B cell (primary cell): ENCODE measurements around the gene FAF1. TPM values are rescaled to one million over a fixed set of nuclear protein-coding genes. Genes with fewer than 3 reads are reported as not detected.

ENCODE experiments used
- ATAC-seq: fragments of 200-7000 bp; cut with Tn5 transposase; one replicate; pipeline ENCODE4 v1.10.0; 2021; ENCODE audit warnings: low read depth, mild to moderate bottlenecking, moderate number of reproducible peaks, moderate library complexity
- CTCF ChIA-PET: fragments of 350-600 bp; sonication (Branson Sonifier 250); formaldehyde crosslinking; loops from one replicate; lab custom pipeline; 2021; ENCODE audit warnings: antibody characterized with exemption, inconsistent platforms; lab: Charles Lee
- POLR2A ChIA-PET: fragments of 350-600 bp; sonication (Branson Sonifier 250); formaldehyde crosslinking; loops from one replicate; lab custom pipeline; 2021; ENCODE audit warnings: antibody characterized with exemption; lab: Charles Lee
- DNase-seq: peaks from one replicate; pipeline ENCODE4 v3.0.0; 2013
- H2AFZ ChIP-seq: 2 replicates; pipeline ENCODE4 v1.6.1; 2012; ENCODE audit warnings: mild to moderate bottlenecking, low read depth, low read length; ENCODE audit not compliant: insufficient read depth, poor library complexity, severe bottlenecking
- H3K27ac ChIP-seq, 2 donors: 1 replicate in 1 of 2; 2 replicates in 1 of 2; pipeline ENCODE4 v1.5.1; 2012 to 2013; ENCODE audit warnings: low read length in 2 of 2, mild to moderate bottlenecking in 2 of 2, moderate library complexity in 1 of 2
- H3K27me3 ChIP-seq, 4 experiments: fragments of 200-600 bp in 1 of 4; sonication (generic) in 1 of 4; replicated peaks in 1 of 4; 1 replicate in 2 of 4; 2 replicates in 2 of 4; pipeline versions ENCODE4 v1.6.1 to v1.7.0; 2013 to 2016; ENCODE audit warnings: low read length in 3 of 4, mild to moderate bottlenecking in 2 of 4, mixed read lengths in 1 of 4, moderate library complexity in 1 of 4; ENCODE audit not compliant: insufficient read depth in 4 of 4, control insufficient read depth in 3 of 4; ENCODE audit errors: control extremely low read depth in 1 of 4
- H3K36me3 ChIP-seq, 2 experiments: replicated peaks in 1 of 2; 1 replicate in 1 of 2; 2 replicates in 1 of 2; pipeline versions ENCODE4 v1.6.1 to v1.7.1; 2013; ENCODE audit warnings: low read length in 1 of 2; ENCODE audit not compliant: insufficient read depth in 2 of 2, control insufficient read depth in 1 of 2; ENCODE audit errors: control extremely low read depth in 1 of 2, extremely low read depth in 1 of 2
- H3K4me1 ChIP-seq, 2 donors: fragments of 200-600 bp in 1 of 2; sonication (generic) in 1 of 2; 1 replicate in 1 of 2; 2 replicates in 1 of 2; pipeline versions ENCODE4 v1.5.1 to v1.6.1; 2013 to 2017; ENCODE audit warnings: low read length in 2 of 2; ENCODE audit not compliant: control insufficient read depth in 2 of 2, insufficient read depth in 2 of 2
- H3K4me2 ChIP-seq: replicated peaks from 2 replicates; pipeline ENCODE3; 2012; ENCODE audit warnings: mild to moderate bottlenecking, low read depth, low read length; ENCODE audit not compliant: poor library complexity, severe bottlenecking
- H3K4me3 ChIP-seq, 5 experiments: fragments of 200-600 bp in 1 of 5; sonication (generic) in 1 of 5; 1 replicate in 3 of 5; 2 replicates in 2 of 5; pipeline versions ENCODE4 v1.5.1 to v1.7.0; 2011 to 2016; ENCODE audit warnings: low read length in 4 of 5, mild to moderate bottlenecking in 4 of 5, low read depth in 2 of 5, control low read depth in 1 of 5, moderate library complexity in 1 of 5; ENCODE audit not compliant: insufficient read depth in 1 of 5; ENCODE audit errors: control extremely low read depth in 1 of 5, extremely low read depth in 1 of 5
- H3K79me2 ChIP-seq: fragments of 200-600 bp; sonication (generic); one replicate; pipeline ENCODE4 v1.6.0; 2016; ENCODE audit warnings: low read length; ENCODE audit not compliant: control insufficient read depth, insufficient read depth
- H3K9ac ChIP-seq: fragments of 200-600 bp; sonication (generic); 2 replicates; pipeline ENCODE4 v1.6.1; 2017; ENCODE audit warnings: mild to moderate bottlenecking, low read length, moderate library complexity
- H3K9me3 ChIP-seq, 3 donors: one replicate each; pipeline versions ENCODE4 v1.6.1 to v1.7.1; 2013; ENCODE audit warnings: low read length in 2 of 3; ENCODE audit not compliant: control insufficient read depth in 2 of 3, insufficient read depth in 1 of 3; ENCODE audit errors: control extremely low read depth in 1 of 3
- H4K20me1 ChIP-seq: 2 replicates; pipeline ENCODE4 v1.6.0; 2012; ENCODE audit warnings: mild to moderate bottlenecking, low read length; ENCODE audit not compliant: insufficient read depth, control insufficient read depth, poor library complexity, severe bottlenecking
- H3K27ac Mint-ChIP-seq: one replicate; pipeline ENCODE4 v1.8.0; 2021; ENCODE audit warnings: mixed read lengths
- H3K27me3 Mint-ChIP-seq: one replicate; pipeline ENCODE4 v1.8.0; 2021; ENCODE audit warnings: mixed read lengths
- H3K4me1 Mint-ChIP-seq: one replicate; pipeline ENCODE4 v1.8.0; 2021; ENCODE audit warnings: mixed read lengths
- H3K4me3 Mint-ChIP-seq: one replicate; pipeline ENCODE4 v1.8.0; 2021; ENCODE audit warnings: mixed read lengths
- H3K9me3 Mint-ChIP-seq: one replicate; pipeline ENCODE4 v1.8.0; 2022; ENCODE audit warnings: mixed read lengths; ENCODE audit not compliant: insufficient read depth
- EZH2 ChIP-seq: IDR thresholded peaks from 2 replicates; pipeline ENCODE4 v1.6.1; 2012; ENCODE audit warnings: borderline replicate concordance, low read depth, mild to moderate bottlenecking, moderate library complexity, low read length; ENCODE audit not compliant: insufficient read depth, poor library complexity, severe bottlenecking
- WGBS: methylation state at CpG from one replicate; pipeline ENCODE4 v1.1.5; 2013; ENCODE audit warnings: missing lambda C conversion rate; ENCODE audit not compliant: insufficient coverage; 5-methylcytosine and 5-hydroxymethylcytosine counted together
- intact Hi-C: fragments of 100-400 bp; cut with micrococcal nuclease; formaldehyde crosslinking; loops from one replicate; pipeline ENCODE4 v1.10.0; 2022
- polyA plus RNA-seq: library from polyadenylated mRNA; depleted of rRNA; stranded (reverse); fragments of >200 nt; gene quantifications from 2 replicates; pipeline ENCODE4 v1.2.3, GENCODE V29; 2012
- total RNA-seq, 2 donors: library from RNA; stranded (reverse); fragments of 120-200 nt in 1 of 2; gene quantifications; 1 replicate in 1 of 2; 2 replicates in 1 of 2; pipeline versions ENCODE4 v1.2.3 to v1.2.4, GENCODE V29; 2013 to 2022
- TF ChIP-seq, protein P1 (sequence below): fragments of 200-600 bp; IDR thresholded peaks from one replicate; pipeline ENCODE4 v1.8.0; 2022; ENCODE audit warnings: antibody characterized with exemption, mild to moderate bottlenecking

The FAF1 gene
- total and polyA plus RNA-seq, 2 donors (not counting 1 experiment from before 2014, with no cell fraction given): 10.1 to 58.4 TPM

GRCh38 chr1:50880373-50880772 is 79.7 kb downstream of the FAF1 start:
- CTCF ChIA-PET: interaction anchor here (10.9 kb wide), 1 partner anchor 310 kb away, joined by 146 read pairs; no protein-coding TSS in a partner anchor
- no peaks in the 10 kb centered on the region for H3K27me3 Mint-ChIP-seq

DNA sequence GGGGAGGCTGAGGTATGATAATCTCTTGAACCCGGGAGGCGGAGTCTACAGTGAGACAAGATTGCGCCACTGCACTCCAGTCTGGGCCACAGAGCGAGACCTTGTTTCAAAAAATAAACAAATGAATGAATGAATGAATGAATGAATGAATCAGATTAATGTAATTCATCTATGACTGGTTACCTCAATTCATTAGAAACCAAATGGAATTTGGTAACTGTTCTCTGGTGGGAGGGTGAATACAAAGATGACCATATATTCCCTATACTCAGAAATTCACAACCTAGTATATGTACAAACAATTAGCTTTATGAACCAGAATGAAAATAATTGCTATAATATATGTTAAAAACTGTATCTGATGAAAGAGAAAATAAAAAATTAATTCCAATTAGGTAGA is 80.9 kb downstream of the FAF1 start:
- H3K4me3 Mint-ChIP-seq: no peak overlapping the region

More at GRCh38 chr1:50880373-50880772, 79.7 kb downstream of the FAF1 start:
- no peak overlapping the region for H2AFZ ChIP-seq
- peaks cover 6% of the 10 kb centered on the region for H3K79me2 ChIP-seq
- intact Hi-C loops: no loop called here
- H3K27ac Mint-ChIP-seq: no peak overlapping the region
- ATAC-seq (no peak), DNase-seq (no peak)
- no peaks in the 10 kb centered on the region for H4K20me1 ChIP-seq
- no peak overlapping the region for H3K4me2 ChIP-seq
- no peak for TF ChIP-seq EZH2
- TF ChIP-seq, protein P1, sequence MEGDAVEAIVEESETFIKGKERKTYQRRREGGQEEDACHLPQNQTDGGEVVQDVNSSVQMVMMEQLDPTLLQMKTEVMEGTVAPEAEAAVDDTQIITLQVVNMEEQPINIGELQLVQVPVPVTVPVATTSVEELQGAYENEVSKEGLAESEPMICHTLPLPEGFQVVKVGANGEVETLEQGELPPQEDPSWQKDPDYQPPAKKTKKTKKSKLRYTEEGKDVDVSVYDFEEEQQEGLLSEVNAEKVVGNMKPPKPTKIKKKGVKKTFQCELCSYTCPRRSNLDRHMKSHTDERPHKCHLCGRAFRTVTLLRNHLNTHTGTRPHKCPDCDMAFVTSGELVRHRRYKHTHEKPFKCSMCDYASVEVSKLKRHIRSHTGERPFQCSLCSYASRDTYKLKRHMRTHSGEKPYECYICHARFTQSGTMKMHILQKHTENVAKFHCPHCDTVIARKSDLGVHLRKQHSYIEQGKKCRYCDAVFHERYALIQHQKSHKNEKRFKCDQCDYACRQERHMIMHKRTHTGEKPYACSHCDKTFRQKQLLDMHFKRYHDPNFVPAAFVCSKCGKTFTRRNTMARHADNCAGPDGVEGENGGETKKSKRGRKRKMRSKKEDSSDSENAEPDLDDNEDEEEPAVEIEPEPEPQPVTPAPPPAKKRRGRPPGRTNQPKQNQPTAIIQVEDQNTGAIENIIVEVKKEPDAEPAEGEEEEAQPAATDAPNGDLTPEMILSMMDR: no peak
- no peak overlapping the region for H3K9ac ChIP-seq
- H3K4me1 ChIP-seq: no peaks in the 10 kb centered on the region
- no peaks in the 10 kb centered on the region for H3K9me3 Mint-ChIP-seq
- H3K4me1 Mint-ChIP-seq: peaks cover 9% of the 10 kb centered on the region
- no peaks in the 10 kb centered on the region for H3K36me3 ChIP-seq
- H3K27ac ChIP-seq: no peak overlapping the region
- WGBS: 100% methylated on average over 1 of the region's 8 CpGs
- POLR2A ChIA-PET: no interaction called here
- H3K4me3 Mint-ChIP-seq: no peak overlapping the region
- no peak overlapping the region for H3K4me3 ChIP-seq
- H3K9me3 ChIP-seq: no peaks in the 10 kb centered on the region
- H3K27me3 ChIP-seq: no peaks in the 10 kb centered on the region

More for the DNA sequence above, 80.9 kb downstream of the FAF1 start:
- no peak for DNase-seq
- Mint-ChIP-seq H3K27ac (no peak overlapping the region), H3K9me3 (no peaks in the 10 kb centered on the region), H3K27me3 (no peaks in the 10 kb centered on the region), H3K4me1 (peaks cover 9% of the 10 kb centered on the region)
- no peak for ATAC-seq
- no peaks in the 10 kb centered on the region for H3K4me1 ChIP-seq
- H3K27me3 ChIP-seq: no peaks in the 10 kb centered on the region
- intact Hi-C loops: no loop called here
- no peak overlapping the region for H3K9ac ChIP-seq
- ChIA-PET POLR2A (no interaction called here), CTCF (interaction anchor here (1.0 to 10.9 kb wide), 2 partner anchors 8 to 311 kb away, joined by 3 to 146 read pairs; no protein-coding TSS in a partner anchor)
- WGBS: no CpG with 5 or more reads among the region's 4 CpGs
- H2AFZ ChIP-seq: no peak overlapping the region
- H4K20me1 ChIP-seq: no peaks in the 10 kb centered on the region
- no peak overlapping the region for H3K4me3 ChIP-seq
- TF ChIP-seq EZH2: no peak
- TF ChIP-seq, protein P1: no peak
- H3K27ac ChIP-seq: no peak overlapping the region
- H3K36me3 ChIP-seq: no peaks in the 10 kb centered on the region
- H3K4me2 ChIP-seq: no peak overlapping the region
- H3K9me3 ChIP-seq: no peaks in the 10 kb centered on the region
- H3K79me2 ChIP-seq: peaks cover 6% of the 10 kb centered on the region
